AG04449 (cell line): ENCODE measurements around the gene DNAJA1.

Source experiments
- CTCF ChIA-PET: fragments of 350-600 bp; formaldehyde crosslinking; extraction: SDS; loops from one replicate; lab custom pipeline; 2021; ENCODE audit warnings: antibody characterized with exemption; lab: Yijun Ruan, JAX
- POLR2A ChIA-PET: fragments of 400-600, 350-600 bp; formaldehyde crosslinking; extraction: SDS; loops from one replicate; lab custom pipeline; 2020; ENCODE audit warnings: antibody characterized with exemption, inconsistent platforms; lab: Yijun Ruan, JAX
- DNase-seq: peaks from one replicate; pipeline ENCODE4 v3.0.0-alpha.2; 2010; ENCODE audit warnings: low read depth, low spot score
- H3K4me3 ChIP-seq: 2 replicates; pipeline ENCODE4 v1.5.1; 2011; ENCODE audit warnings: low read depth, mild to moderate bottlenecking, control low read depth, low read length
- CTCF ChIP-seq: IDR thresholded peaks from one replicate; pipeline ENCODE4 v1.5.1; 2011; ENCODE audit warnings: mild to moderate bottlenecking, moderate library complexity, low read length, control low read depth, inconsistent platforms; ENCODE audit not compliant: insufficient read depth; ENCODE audit errors: missing control alignments

DNAJA1 gene

DNA sequence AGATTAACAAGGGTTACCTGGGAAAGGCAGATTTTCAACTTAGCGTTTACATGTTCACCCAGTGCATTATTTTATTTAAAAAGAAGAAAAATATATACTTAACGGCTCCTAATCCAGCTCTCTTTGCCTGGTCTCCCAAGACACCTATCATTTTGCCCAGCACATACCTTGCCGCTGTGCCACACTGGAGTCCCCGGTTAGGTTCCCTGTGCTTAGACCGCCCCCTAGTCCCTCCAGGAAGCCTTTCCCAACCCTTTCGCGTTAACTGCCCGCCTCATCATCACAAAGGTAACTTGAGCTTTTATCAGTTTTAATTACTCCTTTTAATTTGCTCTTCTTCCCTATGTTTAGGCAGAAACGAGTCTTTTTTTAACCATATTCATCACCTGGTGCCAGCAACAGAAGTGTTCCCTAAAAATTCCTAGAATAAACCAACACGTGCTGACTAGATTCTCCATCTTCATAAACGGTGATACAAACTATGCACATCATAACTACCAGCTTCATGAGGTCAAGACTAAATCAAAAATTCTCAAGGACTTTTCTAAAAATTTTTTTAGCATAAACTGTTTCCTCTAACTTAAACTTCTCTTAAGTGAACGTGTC lies 19.7 kb downstream of the DNAJA1 start:
- TF ChIP-seq CTCF: peak; percentile 19
- DNase-seq: no peak
- ChIA-PET CTCF (interaction anchor here (0.7 to 1.5 kb wide), 9 partner anchors 9 to 666 kb away, joined by 3 to 7 read pairs (median 4); no protein-coding TSS in a partner anchor), POLR2A (interaction anchor here (0.6 to 2.0 kb wide), 6 partner anchors 11 to 114 kb away, joined by 3 to 14 read pairs (median 4); partner anchors contain the start of genes DNAJA1 and SMU1)
- peak overlapping the region; percentile 67 for H3K4me3 ChIP-seq

DNA sequence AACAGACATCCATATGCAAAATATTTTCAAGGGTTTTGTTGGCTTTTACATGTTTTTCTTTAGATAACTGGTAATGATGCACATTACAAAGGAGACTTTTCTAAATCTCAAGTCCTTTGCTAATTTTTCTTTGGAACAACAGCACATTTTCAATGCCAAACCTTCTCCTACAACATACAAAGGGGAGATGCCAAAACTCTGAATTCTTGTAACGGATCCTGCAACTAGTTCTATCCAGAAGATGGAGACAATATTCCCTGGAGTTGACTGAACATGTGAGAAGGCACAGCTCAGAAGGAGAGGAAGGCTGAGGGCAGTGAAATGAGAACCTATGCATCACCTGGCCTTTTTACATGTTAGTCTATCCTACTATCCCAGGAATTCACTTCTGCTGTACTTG lies 21.0 kb downstream of the DNAJA1 start:
- no peak overlapping the region for H3K4me3 ChIP-seq
- CTCF ChIA-PET: interaction anchor here (1.5 kb wide), 1 partner anchor 10 kb away, joined by 4 read pairs; no protein-coding TSS in a partner anchor
- POLR2A ChIA-PET: no interaction called here
- TF ChIP-seq CTCF: no peak
- DNase-seq: no peak

DNA sequence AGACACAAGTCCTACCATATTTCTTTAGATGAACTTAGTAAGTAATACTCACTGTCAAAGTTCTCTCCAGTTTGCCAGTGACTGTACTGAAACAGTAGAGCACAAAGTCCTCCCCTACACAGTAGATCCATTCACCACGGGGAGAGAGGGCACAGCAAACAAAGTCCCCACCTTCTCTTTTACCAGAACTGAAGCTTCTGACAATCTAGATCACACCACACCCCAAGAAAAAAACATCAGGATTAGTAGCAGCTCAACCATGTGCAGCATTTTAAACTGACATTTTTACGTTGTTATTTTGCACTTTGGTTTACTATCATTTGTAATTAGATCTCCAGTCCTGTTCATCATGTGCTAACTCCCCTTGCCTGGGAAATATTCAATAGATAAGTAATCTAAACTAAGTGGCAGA lies 23.0 kb downstream of the DNAJA1 start:
- no peak overlapping the region for H3K4me3 ChIP-seq
- no peak for TF ChIP-seq CTCF
- DNase-seq: no peak
- ChIA-PET CTCF (interaction anchor here (1.2 kb wide), 1 partner anchor 12 kb away, joined by 3 read pairs; no protein-coding TSS in a partner anchor), POLR2A (no interaction called here)

GRCh38 chr9:33049680-33050361 lies 24.7 kb downstream of the DNAJA1 start:
- POLR2A ChIA-PET: no interaction called here
- TF ChIP-seq CTCF: no peak
- no peak for DNase-seq
- H3K4me3 ChIP-seq: no peak overlapping the region
- CTCF ChIA-PET: interaction anchor here (1.2 kb wide), 1 partner anchor 11 kb away, joined by 4 read pairs; no protein-coding TSS in a partner anchor

DNA sequence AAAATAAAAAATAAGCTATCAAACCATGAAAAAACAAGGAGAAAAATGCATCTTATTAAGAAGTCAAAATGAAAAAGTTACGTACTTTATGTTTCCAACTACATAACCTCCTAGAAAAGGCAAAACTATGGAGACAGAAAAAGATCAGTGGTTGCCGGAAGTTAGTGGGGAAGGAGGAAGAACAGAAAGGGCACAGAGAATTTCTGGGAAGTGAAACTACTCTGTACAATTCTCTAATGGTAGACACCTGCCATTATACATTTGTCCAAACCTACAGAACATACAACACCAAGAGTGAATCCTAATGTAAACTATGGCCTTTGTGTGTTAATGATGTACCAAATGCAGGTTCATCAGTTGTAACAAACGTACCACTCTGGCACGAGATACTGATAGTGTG lies 26.1 kb downstream of the DNAJA1 start:
- ChIA-PET CTCF (no interaction called here), POLR2A (no interaction called here)
- no peak for DNase-seq
- H3K4me3 ChIP-seq: no peak overlapping the region
- TF ChIP-seq CTCF: no peak
